Mesenchymal stem cell (in vitro differentiated cells and primary cell): ENCODE measurements around the gene MAP7.

Experiments
- DNase-seq: peaks from one replicate; pipeline ENCODE4 v3.0.0-alpha.2; 2013
- H2AFZ ChIP-seq: one replicate; pipeline ENCODE4 v1.6.1; 2013; ENCODE audit warnings: low read depth, mild to moderate bottlenecking, control low read depth, inconsistent platforms, low read length, moderate library complexity
- H2AK5ac ChIP-seq: 2 replicates; pipeline ENCODE4 v1.6.1; 2013; ENCODE audit warnings: low read length, moderate library complexity, mild to moderate bottlenecking, inconsistent platforms; ENCODE audit not compliant: severe bottlenecking
- H2BK120ac ChIP-seq: one replicate; pipeline ENCODE4 v1.6.1; 2013; ENCODE audit warnings: low read depth, mild to moderate bottlenecking, inconsistent platforms, low read length, moderate library complexity
- H2BK12ac ChIP-seq, 2 experiments: one replicate each; pipeline ENCODE4 v1.6.1; 2013; ENCODE audit warnings: inconsistent platforms in 2 of 2, low read length in 2 of 2, mild to moderate bottlenecking in 2 of 2, moderate library complexity in 2 of 2, control low read depth in 1 of 2
- H2BK15ac ChIP-seq: one replicate; pipeline ENCODE4 v1.6.1; 2013; ENCODE audit warnings: mild to moderate bottlenecking, low read depth, inconsistent platforms; ENCODE audit not compliant: poor library complexity, severe bottlenecking
- H2BK5ac ChIP-seq: 2 replicates; pipeline ENCODE4 v1.6.1; 2013; ENCODE audit warnings: low read depth, mild to moderate bottlenecking, low read length, control low read depth, inconsistent platforms; ENCODE audit not compliant: poor library complexity, severe bottlenecking
- H3K14ac ChIP-seq, 2 experiments: one replicate each; pipeline ENCODE4 v1.6.1; 2013; ENCODE audit warnings: inconsistent platforms in 2 of 2, low read length in 2 of 2, control low read depth in 1 of 2, mild to moderate bottlenecking in 1 of 2, moderate library complexity in 1 of 2
- H3K18ac ChIP-seq, 2 experiments: one replicate each; pipeline ENCODE4 v1.6.1; 2013; ENCODE audit warnings: inconsistent platforms in 2 of 2, low read length in 2 of 2, control low read depth in 1 of 2, low read depth in 1 of 2, mild to moderate bottlenecking in 1 of 2
- H3K23ac ChIP-seq, 2 experiments: one replicate each; pipeline ENCODE4 v1.6.1; 2013; ENCODE audit warnings: inconsistent platforms in 2 of 2, low read length in 2 of 2, mild to moderate bottlenecking in 2 of 2, moderate library complexity in 2 of 2, control low read depth in 1 of 2
- H3K27ac ChIP-seq: 2 replicates; pipeline ENCODE4 v1.5.1; 2013; ENCODE audit warnings: mild to moderate bottlenecking, moderate library complexity, low read length, control low read depth, inconsistent platforms; ENCODE audit not compliant: poor library complexity, severe bottlenecking
- H3K27me3 ChIP-seq, 2 experiments: 2 replicates each; pipeline versions ENCODE4 v1.6.1 to v1.7.0; 2013; ENCODE audit warnings: low read length in 2 of 2, mild to moderate bottlenecking in 2 of 2, moderate library complexity in 2 of 2, control low read depth in 1 of 2, inconsistent platforms in 1 of 2; ENCODE audit not compliant: control insufficient read depth in 1 of 2, insufficient read depth in 1 of 2
- H3K36me3 ChIP-seq, 2 experiments: 2 replicates each; pipeline versions ENCODE4 v1.6.1 to v1.7.0; 2013; ENCODE audit warnings: low read length in 2 of 2, control low read depth in 1 of 2, inconsistent platforms in 1 of 2, low read depth in 1 of 2, mild to moderate bottlenecking in 1 of 2; ENCODE audit not compliant: insufficient read depth in 2 of 2, control insufficient read depth in 1 of 2
- H3K4ac ChIP-seq, 2 experiments: one replicate each; pipeline ENCODE4 v1.6.1; 2013; ENCODE audit warnings: inconsistent platforms in 2 of 2, low read length in 2 of 2, mild to moderate bottlenecking in 2 of 2, moderate library complexity in 2 of 2, control low read depth in 1 of 2, low read depth in 1 of 2
- H3K4me1 ChIP-seq: 2 replicates; pipeline ENCODE4 v1.6.1; 2013; ENCODE audit warnings: low read depth, low read length, control low read depth; ENCODE audit not compliant: control insufficient read depth, insufficient read depth
- H3K4me2 ChIP-seq: 2 replicates; pipeline ENCODE4 v1.6.1; 2013; ENCODE audit warnings: low read length, mild to moderate bottlenecking, inconsistent platforms; ENCODE audit not compliant: poor library complexity, severe bottlenecking
- H3K4me3 ChIP-seq, 2 experiments: 2 replicates each; pipeline versions ENCODE4 v1.5.1 to v1.7.0; 2013; ENCODE audit warnings: low read length in 2 of 2, mild to moderate bottlenecking in 2 of 2, control low read depth in 1 of 2, low read depth in 1 of 2; ENCODE audit not compliant: insufficient read depth in 1 of 2
- H3K79me1 ChIP-seq: replicated peaks from 2 replicates; pipeline ENCODE4 v1.6.1; 2013; ENCODE audit warnings: mild to moderate bottlenecking, control low read depth, low read length, inconsistent platforms; ENCODE audit not compliant: poor library complexity, severe bottlenecking
- H3K9ac ChIP-seq: 2 replicates; pipeline ENCODE4 v1.7.0; 2013; ENCODE audit warnings: mild to moderate bottlenecking, low read length, moderate library complexity
- H3K9me3 ChIP-seq: 2 replicates; pipeline ENCODE4 v1.7.0; 2013; ENCODE audit warnings: mild to moderate bottlenecking, low read length; ENCODE audit not compliant: control insufficient read depth
- H4K8ac ChIP-seq: one replicate; pipeline ENCODE4 v1.6.1; 2013; ENCODE audit warnings: inconsistent platforms, mild to moderate bottlenecking, low read length, moderate library complexity
- H4K91ac ChIP-seq: one replicate; pipeline ENCODE4 v1.6.1; 2013; ENCODE audit warnings: mild to moderate bottlenecking, low read length, inconsistent platforms
- WGBS: methylation state at CpG from one replicate; pipeline ENCODE4 v1.1.7; 2013; ENCODE audit warnings: mixed read lengths; 5-methylcytosine and 5-hydroxymethylcytosine counted together

MAP7 gene

DNA sequence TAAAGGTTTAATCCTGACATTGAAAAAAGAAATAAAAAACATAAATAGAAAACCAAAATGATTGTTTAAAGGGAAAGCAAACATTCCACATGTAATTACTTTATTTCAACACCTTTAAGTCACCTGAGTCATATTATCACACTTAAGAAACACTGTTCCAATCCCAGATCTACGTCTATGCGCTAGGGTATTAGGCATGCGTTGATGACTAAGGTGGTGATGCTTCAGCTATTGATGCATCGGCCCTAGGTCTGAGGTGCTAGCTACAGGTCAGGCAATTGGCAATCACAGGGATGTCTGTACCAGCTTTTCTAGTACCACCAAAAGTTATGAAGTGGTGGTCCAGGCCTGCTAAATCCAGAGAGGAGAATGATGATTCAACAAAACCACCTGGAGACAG lies 162.9 kb downstream of the MAP7 start:
- Histone ChIP-seq H3K18ac (no peak overlapping the region), H3K27me3 (no peaks in the 10 kb centered on the region), H2BK5ac (no peak overlapping the region), H3K23ac (no peak overlapping the region), H3K9ac (no peak overlapping the region), H3K4me1 (no peaks in the 10 kb centered on the region), H2BK120ac (no peak overlapping the region), H3K27ac (no peak overlapping the region), H3K36me3 (no peaks in the 10 kb centered on the region), H4K8ac (no peak overlapping the region), H2BK15ac (no peak overlapping the region), H4K91ac (no peak overlapping the region), H3K9me3 (no peaks in the 10 kb centered on the region), H2AK5ac (no peak overlapping the region), H3K14ac (peak overlapping the region in 1 of 2 experiments; percentile 75), H3K79me1 (no peaks in the 10 kb centered on the region), H3K4me2 (no peak overlapping the region), H2BK12ac (no peak overlapping the region), H2AFZ (no peak overlapping the region), H3K4me3 (no peak overlapping the region), H3K4ac (no peak overlapping the region)
- 94% methylated on average over 4 of the region's 4 CpGs for WGBS
- DNase-seq = no peak

DNA sequence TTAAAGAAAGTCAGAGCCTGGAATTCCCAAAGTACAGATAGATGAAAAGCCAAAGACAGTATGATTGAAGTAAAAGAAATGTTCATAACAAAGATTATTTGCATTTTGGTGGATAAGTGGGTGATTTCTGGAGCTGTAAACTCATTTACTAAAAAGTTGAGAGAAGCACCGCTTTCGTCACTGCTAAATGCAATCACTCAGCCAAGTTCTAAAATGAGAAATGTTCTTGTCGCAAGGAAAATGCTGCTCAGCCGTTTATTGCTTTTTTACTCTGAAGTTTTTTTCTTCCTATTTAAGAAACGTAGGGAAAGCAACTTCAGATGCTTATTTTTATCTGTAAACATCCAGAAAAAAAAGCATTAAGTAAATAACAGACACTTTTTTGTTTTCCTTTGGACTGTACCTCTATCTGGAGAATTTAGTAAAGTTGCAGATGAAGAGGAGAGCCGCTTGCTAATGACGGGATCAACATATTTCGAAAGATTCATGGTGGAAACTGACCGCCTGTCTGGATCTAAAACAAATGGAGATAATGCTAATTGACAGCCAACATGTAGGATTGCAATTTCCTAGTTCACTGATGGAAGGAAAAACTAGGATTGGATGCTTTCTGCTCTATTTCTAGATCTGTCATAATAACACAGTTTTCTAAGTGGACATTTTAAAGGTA lies 166.8 kb downstream of the MAP7 start:
- H2BK120ac ChIP-seq = no peak overlapping the region
- no peak overlapping the region for H2BK5ac ChIP-seq
- no peak overlapping the region for H4K8ac ChIP-seq
- H3K9me3 ChIP-seq = no peaks in the 10 kb centered on the region
- no peak overlapping the region for H2BK12ac ChIP-seq
- no peaks in the 10 kb centered on the region for H3K79me1 ChIP-seq
- H3K27me3 ChIP-seq = no peaks in the 10 kb centered on the region
- H3K14ac ChIP-seq = no peak overlapping the region
- peak overlapping the region; percentile 54 for H3K9ac ChIP-seq
- H2AFZ ChIP-seq = no peak overlapping the region
- no peak overlapping the region for H3K4me3 ChIP-seq
- no peak overlapping the region for H2AK5ac ChIP-seq
- H3K23ac ChIP-seq = no peak overlapping the region
- H3K4ac ChIP-seq = no peak overlapping the region
- no peaks in the 10 kb centered on the region for H3K4me1 ChIP-seq
- no peak overlapping the region for H2BK15ac ChIP-seq
- no peak overlapping the region for H4K91ac ChIP-seq
- DNase-seq = no peak
- no peak overlapping the region for H3K27ac ChIP-seq
- WGBS = 94% methylated on average over 8 of the region's 9 CpGs
- H3K4me2 ChIP-seq = no peak overlapping the region
- H3K36me3 ChIP-seq = no peaks in the 10 kb centered on the region
- no peak overlapping the region for H3K18ac ChIP-seq

DNA sequence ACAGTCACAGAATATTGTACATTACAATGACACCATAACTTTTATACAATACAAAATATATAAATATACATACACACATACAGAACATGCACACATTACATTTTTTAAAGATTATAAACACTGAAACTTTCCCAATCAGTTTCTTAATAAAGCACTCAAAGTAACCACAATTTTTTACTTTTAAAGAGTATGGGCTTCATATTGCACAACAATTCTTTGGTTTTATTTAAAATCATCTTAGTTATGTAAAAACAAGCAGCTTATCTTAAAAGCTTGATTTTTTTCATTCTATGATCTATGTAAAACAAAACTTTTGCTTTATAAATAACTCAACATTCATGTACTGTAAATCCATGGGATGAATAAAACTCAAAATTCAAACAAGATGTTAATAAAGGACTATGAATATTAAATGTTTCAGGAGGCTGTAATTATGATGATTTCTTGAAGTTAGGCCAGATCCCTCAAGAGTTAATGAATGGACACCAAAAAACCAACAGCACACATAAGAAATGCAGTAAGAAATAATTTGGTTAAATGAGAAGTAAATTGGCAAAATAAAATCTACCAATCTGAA lies 167.5 kb downstream of the MAP7 start:
- no peaks in the 10 kb centered on the region for H3K27me3 ChIP-seq
- no peak overlapping the region for H3K27ac ChIP-seq
- H3K79me1 ChIP-seq = no peaks in the 10 kb centered on the region
- no peaks in the 10 kb centered on the region for H3K4me1 ChIP-seq
- no peak overlapping the region for H2AFZ ChIP-seq
- no peak overlapping the region for H3K4ac ChIP-seq
- H3K36me3 ChIP-seq = peaks cover 0 to under 1% of the 10 kb centered on the region in 2 experiments
- no peak overlapping the region for H3K18ac ChIP-seq
- H2BK12ac ChIP-seq = no peak overlapping the region
- no peak overlapping the region for H3K4me3 ChIP-seq
- no peak overlapping the region for H2AK5ac ChIP-seq
- no peak for DNase-seq
- no peak overlapping the region for H3K4me2 ChIP-seq
- no peak overlapping the region for H2BK15ac ChIP-seq
- H4K91ac ChIP-seq = no peak overlapping the region
- H3K9me3 ChIP-seq = no peaks in the 10 kb centered on the region
- H2BK120ac ChIP-seq = no peak overlapping the region
- no peak overlapping the region for H2BK5ac ChIP-seq
- no peak overlapping the region for H3K14ac ChIP-seq
- peak overlapping the region; percentile 54 for H3K9ac ChIP-seq
- H4K8ac ChIP-seq = no peak overlapping the region
- no peak overlapping the region for H3K23ac ChIP-seq

DNA sequence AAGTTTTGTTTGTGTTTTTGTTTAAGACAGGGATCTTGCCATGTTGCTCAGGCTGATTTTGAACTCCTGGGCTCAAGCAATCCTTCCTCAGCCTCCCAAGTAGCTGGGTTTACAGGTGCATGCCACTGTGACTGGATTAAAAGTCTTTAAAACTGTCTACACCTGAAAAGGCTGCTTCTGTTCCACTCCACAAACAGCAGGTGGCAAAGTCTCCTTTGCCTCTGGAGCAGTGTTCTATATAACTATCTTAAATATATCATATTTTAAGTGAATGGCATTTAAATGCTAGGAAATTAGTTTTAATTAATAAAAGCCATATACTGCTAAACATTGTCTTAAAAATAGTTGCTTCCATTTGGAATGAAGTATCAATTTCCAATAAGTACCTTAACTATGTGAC lies 171.3 kb downstream of the MAP7 start:
- Histone ChIP-seq H3K4me1 (no peaks in the 10 kb centered on the region), H2BK5ac (no peak overlapping the region), H2AK5ac (no peak overlapping the region), H3K4me2 (no peak overlapping the region), H4K91ac (no peak overlapping the region), H2BK15ac (no peak overlapping the region), H3K27me3 (peaks cover 0 to 4% of the 10 kb centered on the region in 2 experiments), H3K27ac (no peak overlapping the region), H3K4ac (no peak overlapping the region), H2BK120ac (no peak overlapping the region), H4K8ac (no peak overlapping the region), H2BK12ac (no peak overlapping the region), H3K18ac (no peak overlapping the region), H3K9me3 (no peaks in the 10 kb centered on the region), H2AFZ (no peak overlapping the region), H3K36me3 (peaks cover 0 to 3% of the 10 kb centered on the region in 2 experiments), H3K4me3 (no peak overlapping the region), H3K23ac (no peak overlapping the region), H3K14ac (no peak overlapping the region), H3K79me1 (no peaks in the 10 kb centered on the region), H3K9ac (no peak overlapping the region)
- DNase-seq = no peak
